Stimulated activated naive CD8-positive, alpha-beta T cell treated with anti-CD3 and anti-CD28 coated beads, Interleukin-15, Interleukin-2, amounts not matched to agents 100 U/mL and 50 U/mL, for 24 hours (primary cell): ENCODE data around the gene DLK1.

Experiments
- ATAC-seq: fragments of 150-1000 bp; cut with Tn5 transposase; one replicate; pipeline ENCODE4 v1.10.0; 2021
- DNase-seq: peaks from one replicate; pipeline ENCODE4 v3.0.0; 2021

Gene DLK1

DNA sequence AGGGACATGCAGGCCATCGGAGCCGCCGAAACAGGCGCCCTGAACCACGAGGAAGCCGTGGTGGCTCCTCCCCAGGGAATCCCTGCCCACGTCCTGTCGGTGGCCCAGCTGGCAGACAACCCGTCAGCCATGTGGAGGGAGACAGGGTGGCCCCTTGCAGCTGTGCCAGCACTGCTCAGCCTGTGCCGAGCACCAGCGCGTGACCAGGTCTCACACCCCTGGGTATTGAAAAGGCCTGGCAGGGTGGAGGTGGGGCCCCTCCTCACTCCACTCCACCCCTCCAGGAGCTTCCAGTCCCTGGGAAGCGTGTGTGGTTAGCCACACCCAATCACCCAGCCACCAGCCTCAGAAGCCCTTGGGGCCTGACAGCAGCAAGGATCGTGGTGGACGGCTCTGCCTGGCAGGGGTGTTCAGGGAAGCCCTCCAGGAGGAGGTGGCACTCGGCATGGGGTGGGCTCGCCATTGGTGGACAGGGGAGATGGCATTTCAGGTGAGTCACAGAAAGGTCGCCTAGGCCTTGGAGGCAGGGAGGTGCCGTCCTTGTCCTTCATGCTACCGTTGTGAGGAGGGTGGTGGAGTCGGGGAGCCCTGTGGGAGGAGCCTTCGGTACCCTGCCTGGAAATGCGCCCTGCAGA lies 12.3 kb upstream of the DLK1 start:
- ATAC-seq (no peak), DNase-seq (no peak)

DNA sequence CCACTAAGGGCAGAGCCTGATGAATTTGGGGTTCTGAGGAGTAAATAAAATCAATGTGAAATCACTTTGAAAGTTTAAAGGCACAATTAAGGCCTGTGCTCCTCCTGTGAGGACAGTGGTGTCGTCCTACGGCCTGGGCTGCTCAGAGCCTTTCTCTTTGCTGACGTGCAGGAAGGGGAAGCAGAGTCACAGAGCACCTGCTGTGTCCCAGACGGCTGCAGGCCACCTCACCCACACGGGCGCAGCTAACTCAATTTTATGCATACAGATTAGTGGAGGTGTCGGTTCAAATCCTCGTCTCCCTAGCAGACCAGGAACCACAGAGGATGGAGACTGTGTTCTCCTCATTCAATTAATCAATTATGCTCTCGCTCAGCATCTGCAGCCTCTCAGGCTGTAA lies 11.4 kb upstream of the DLK1 start:
- no peak for DNase-seq
- ATAC-seq, result no peak

DNA sequence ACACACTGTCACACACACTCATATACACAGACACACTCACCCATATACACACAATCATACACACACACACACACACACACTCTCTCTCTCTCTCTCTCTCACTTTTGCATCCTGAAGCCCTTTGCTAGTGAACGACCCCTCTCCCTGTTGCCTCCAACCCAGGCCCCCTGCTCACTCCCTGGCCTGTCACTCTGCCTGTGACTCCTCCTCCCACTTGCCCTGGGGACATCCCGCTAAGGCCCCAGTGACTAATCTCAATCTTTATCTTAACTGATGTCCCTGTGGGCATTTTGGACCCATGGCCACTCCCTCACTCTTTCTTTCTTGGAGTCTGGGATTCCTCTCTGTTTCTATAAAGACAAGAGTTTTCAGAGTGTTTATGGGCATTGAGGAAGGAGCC lies 10.9 kb upstream of the DLK1 start:
- no peak for DNase-seq
- no peak for ATAC-seq

DNA sequence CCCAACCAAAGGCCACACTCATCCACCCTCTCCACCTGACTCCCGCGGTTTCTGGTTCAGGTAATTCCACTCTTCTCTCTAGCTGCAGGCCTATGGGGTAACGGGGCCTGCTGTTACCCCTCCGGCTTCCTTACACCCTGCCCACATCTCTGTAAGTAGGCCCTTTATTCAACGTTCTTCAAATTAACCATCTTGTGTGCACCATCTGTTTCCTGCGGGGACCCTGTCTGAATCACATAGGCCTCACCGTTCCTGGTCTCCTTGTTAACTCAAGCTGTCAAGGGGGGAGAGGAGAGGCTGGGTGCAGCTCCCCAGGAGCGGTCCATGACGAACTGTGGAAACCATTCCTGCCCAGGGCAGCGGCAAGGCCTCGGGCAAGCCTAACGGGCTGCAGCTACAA lies 9.3 kb upstream of the DLK1 start:
- DNase-seq, result no peak
- no peak for ATAC-seq

DNA sequence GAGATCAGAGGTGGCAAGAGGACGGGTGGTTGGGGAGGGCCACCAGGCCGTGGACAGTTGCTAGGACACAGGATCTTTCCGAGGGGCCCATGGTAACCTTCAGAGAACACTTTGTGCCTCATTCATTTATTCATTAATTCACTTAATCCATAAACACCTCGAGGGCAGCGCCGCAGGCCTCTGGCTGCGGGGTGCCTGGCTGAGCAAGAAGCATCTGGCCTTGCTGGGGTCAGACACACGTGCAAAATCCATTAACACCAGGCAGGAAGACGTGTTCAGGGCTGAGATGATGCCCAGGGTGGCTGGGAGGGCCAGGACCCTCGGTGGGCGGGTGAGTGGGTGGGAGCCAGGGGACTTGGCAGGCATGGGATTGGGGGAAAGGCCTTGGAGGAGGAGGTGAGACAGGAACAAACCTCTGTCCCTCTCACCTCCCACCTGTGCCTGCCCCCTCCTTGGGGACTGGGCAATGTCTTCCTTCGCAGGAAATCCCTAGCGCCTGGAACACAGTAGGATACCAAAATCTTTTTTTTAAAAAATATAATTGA lies 6.6 kb upstream of the DLK1 start:
- DNase-seq, result no peak
- no peak for ATAC-seq

DNA sequence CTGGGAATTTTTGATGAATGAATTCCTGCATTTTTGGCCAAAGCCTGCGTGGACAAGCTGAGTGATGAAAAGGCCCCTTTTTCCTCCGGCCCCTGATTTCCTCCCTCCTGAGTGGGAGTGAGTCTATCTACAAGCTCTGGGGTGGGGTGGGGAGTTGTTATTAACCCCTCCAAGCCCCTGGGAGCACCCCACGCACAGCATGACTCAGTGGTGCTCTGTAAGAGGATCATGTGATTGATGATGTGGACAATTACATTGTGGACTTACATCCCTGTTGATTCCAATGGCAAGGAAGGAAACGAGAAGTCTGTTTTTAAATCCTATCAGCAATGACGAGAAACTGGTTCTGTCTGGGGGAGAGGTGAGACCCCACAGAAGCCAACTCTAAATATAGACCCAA lies 5.1 kb upstream of the DLK1 start:
- no peak for DNase-seq
- ATAC-seq, result no peak

DNA sequence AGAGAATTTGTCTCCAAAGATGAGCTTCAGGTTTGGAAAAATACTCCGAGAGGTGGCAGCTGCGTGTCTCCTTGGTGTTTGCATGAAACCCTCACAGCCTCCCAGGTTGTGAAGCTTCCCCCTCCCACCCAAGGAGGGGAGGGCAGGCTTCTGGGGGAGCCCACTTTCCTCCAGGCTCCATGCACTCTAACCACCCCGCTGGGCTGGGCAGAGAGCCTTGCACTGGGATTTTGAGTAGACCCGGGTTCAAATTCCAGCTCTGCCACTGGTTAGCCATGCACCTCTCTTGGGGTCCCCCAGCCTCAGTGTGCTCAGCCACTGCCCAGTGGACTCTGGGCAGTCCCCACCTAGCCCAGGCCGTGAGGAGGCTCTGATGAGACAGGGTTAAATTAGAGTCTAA lies 4.3 kb upstream of the DLK1 start:
- ATAC-seq, result no peak
- no peak for DNase-seq

DNA sequence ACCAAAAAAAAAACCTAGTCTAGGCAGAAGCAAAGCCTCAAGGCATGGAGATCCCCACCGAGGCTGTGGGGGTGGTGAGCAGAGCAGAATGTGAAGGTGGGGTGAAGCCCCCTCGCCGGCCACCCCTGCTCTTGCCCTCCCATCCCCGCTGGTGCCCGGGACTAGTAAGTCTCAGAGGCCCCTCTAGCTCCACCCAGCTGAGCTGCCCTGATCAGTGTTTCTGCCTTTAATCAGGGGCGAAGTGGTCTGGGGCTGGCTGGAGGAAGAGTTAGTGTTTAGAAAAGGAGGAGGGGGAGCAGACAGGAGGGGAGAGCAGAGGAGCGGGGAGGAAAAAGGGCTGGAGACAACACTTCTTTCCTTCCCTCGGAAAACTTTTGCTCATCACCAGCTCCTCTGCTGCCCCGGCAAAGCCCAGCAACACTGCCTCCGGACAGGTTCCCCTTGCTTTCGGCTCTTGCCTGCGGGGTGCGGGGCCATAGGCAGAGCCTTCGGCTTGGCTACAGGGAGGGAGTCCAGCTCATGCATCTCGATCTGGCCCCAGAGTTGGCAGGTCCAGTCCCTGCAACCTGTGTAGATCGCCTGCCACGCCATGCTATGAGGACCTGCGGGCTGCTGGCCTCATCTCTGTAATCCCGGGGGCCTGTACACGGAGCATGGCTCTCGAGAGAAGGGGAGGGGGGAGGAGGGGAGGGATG lies 3.4 kb upstream of the DLK1 start:
- ATAC-seq (no peak), DNase-seq (no peak)

DNA sequence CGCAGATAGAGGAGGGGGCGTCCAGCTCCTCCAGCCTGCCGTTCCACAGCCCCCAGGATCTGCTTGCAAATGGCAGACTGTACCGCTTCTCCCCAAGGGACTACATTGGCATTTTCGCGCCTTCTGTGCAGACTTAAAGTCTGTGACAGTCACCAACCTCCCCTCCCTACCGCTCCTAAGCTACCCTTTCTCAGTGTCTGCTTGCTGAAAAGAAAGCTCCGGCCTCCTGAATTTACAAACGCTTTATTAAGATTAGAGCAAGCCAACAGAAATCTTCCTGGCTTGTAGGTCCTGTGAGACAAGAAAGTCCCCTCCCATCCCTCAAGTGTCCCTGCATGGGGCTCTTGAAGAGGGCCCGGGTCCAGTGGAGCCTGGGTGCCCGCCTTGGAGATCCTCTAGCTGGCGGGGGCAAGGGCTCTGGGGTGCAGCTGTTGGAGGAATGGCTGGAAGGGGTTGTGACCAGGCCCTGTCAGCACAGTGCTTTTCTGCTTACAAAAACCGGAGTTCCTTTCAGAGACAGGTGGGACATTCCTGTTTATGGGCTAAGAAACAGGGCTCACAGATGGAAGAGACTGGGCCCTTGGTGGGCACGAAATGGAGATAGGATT lies 2.8 kb upstream of the DLK1 start:
- ATAC-seq, result no peak
- DNase-seq, result no peak

DNA sequence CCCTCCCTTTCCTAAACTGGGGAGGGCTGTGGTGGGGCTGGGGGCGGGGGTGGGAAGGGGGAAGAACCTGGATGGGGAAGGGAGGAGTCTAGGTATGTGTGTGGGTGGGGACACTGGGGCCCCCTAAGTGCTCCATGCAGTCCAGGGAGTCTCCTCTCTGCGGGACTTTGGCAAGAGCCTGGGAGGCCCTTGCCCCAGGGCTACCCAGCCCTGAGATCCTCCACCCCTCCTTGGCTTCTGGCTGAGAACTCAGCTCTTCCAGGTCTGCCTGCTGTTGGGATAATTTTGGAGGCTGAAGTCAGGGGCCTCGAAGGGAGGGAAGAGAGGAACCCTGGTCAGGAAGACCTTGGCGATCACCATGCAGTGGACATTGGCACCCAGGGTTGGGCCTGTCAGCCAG lies 2.2 kb upstream of the DLK1 start:
- ATAC-seq (no peak), DNase-seq (no peak)

DNA sequence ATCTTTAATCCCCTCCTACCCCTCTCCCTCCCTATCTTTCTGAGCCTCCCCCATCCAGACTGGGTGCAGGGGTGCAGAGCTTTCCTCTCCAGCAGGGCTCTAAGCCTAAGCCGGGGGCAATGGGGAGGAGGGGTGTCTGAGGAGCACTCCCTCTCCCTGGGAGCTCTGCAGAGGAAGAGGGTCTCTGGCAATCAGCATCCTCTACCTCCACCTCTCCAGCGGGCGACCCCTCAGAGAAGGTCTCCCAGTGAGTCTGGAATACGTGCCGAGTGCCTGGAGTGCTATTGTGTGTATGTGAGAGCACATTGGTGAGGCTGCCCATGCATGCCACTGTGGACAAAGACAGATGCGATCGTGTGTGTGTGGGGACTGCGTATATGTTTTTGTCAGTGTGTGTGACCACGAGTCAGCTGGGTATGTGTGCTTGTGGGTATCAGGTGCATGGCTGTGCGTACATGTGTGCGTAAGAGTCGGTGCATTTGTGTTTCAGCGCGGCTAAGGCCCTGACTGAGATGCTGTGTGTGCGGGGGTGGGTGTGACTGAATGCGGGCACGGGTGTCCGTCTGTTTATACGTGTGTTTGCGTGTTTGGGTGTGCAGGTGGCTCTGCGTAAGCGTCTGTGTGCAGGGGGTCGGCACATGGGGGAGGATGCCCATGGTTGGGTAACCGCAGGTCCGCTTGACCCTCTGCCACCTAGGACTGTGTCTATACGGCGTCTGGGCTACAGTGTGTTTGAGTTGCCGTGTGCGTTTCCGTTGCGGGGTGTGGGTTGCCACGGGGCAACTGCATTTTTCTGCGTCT lies 905 bp upstream of the DLK1 start:
- no peak for ATAC-seq
- no peak for DNase-seq

DNA sequence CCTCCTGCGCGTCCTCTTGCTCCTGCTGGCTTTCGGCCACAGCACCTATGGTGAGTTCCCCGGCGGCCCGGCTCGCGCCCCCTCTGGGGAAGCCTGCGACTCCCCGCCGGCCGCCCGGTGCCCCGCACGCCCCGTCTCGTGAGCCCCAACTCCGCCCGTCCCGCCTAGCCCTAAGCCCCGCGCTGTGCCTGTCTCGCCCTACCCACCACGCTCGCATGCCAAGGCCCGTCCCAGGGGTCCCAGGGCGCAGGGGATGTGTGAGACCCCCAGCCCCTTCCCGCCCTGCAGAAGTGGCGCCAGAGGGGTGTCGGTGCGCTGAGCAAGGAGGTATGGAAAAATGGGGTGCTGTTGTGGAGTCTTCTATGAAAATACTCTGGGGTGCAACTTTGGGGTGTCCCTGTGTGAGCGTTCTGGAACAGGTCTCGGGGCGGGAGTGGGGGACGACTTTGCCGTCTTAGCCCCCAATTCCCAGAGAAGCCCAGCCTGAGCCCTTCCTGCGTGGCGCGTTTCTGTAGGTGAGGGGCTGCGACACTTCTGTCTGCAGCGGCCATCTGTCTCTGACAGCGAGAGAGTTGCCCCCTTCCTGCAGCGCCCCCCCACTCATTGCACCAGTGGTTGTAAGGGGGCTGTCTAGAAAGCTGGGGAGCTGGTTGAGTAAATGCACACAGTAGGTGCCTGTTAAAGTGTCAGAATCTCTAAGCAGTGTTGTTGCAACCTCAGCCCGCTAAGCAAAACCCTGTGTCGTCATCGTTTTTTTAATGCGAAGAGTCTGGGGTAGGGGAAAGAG lies 587 bp downstream of the DLK1 start:
- DNase-seq (no peak), ATAC-seq (no peak)

DNA sequence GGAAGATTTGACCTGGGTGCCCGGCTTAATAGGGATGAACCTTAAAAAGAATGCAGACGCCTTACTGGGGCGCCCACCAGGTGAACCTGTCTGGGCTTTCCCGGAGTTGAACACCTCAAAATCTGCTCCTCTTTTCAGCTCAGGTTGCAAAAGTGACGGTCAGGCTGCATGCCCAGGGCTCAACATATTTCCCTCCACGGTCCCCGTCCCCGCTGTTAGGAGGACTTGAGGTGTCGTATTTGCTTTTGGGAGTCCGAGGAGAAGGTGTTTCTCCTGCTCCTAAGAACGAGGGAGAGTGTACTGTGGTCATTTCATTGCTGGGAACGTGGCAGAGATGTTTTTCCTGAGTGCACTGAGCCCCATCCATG lies 1.2 kb downstream of the DLK1 start:
- ATAC-seq (no peak), DNase-seq (no peak)

DNA sequence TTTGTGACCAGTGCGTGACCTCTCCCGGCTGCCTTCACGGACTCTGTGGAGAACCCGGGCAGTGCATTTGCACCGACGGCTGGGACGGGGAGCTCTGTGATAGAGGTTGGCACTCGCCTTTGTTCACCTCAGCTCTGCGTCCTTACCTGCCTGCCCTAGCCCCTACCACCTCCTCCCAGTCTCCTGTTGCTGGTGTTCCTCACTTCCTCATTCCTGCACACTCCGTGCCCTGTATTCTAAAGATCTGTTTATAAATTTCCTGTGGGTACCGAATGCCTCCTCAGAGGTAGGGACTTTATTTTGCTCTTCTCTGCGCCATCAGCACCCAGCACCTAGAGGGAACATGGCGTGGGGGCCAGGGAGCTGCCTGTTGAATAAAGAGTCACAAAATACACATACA lies 2.3 kb downstream of the DLK1 start:
- no peak for ATAC-seq
- no peak for DNase-seq

DNA sequence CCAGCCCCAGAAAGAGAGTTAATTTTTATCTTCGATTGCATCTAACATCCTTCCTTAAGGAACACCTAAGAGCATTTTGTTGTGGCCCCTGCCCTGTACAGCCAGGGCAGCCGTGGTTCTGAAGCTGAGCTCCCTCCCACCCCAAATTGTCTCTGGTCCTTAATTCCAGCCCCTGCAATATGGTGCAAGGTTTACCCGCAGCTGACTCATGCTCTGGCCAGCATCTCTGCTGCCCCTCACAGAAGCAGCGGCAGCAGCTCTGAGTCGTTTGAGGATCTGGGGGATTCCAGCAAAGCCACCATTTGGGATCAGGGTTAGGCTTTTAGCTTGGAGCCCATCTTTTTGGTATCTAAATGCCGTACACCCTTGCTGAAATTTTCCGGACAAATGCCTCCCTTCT lies 3.3 kb downstream of the DLK1 start:
- DNase-seq (no peak), ATAC-seq (no peak)

DNA sequence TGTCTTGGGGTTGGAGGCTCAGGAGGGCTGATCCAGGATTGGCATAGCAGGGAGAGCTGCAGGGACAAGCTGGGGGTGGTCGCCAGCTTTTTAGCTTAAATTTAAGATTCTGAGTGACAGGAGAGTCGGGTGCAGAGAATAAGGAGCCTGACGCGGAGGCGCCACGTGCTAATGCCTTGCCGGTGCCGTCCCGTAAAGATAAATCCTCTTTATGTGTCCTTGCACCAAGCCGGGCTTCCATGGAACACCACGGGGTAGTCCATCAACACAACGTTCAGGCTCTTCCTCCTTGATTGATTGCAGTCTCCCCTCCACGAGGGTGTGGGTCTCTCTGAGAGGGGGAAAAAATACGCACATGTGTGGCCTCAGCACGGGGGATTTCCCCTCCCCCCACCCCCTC lies 3.9 kb downstream of the DLK1 start:
- ATAC-seq, result no peak
- DNase-seq, result no peak

DNA sequence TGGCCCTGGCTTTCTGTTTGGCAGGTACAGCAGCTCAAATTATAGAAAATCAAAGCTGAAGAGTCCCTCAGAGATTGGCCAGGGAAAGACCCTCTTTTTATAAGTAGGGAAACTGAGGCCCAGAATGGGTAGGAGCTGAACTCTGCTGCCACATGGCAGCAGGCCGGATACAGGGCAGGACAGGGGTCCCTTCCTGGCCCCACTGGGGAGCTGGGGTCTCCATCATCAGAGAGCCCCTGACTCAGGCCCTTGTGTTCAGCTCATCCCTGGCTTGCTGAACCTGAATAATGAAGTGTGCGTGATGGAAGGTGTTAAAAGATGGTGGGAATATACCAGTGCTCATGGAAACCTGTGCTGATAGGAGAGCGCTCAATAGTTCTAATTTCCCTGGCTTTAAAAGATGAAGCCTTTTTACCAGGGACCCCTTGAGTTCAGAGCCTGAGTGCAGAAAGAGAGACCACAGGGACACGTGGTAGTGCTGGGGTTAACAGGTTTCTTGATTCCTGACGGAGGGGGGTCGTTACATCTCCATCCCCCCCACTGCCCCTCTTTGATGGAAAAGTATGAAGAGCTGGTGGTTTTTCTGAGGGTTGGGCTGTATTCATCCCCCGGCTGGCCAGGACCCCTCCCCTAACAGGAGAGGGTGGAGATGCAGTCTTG lies 4.4 kb downstream of the DLK1 start:
- DNase-seq (no peak), ATAC-seq (no peak)

DNA sequence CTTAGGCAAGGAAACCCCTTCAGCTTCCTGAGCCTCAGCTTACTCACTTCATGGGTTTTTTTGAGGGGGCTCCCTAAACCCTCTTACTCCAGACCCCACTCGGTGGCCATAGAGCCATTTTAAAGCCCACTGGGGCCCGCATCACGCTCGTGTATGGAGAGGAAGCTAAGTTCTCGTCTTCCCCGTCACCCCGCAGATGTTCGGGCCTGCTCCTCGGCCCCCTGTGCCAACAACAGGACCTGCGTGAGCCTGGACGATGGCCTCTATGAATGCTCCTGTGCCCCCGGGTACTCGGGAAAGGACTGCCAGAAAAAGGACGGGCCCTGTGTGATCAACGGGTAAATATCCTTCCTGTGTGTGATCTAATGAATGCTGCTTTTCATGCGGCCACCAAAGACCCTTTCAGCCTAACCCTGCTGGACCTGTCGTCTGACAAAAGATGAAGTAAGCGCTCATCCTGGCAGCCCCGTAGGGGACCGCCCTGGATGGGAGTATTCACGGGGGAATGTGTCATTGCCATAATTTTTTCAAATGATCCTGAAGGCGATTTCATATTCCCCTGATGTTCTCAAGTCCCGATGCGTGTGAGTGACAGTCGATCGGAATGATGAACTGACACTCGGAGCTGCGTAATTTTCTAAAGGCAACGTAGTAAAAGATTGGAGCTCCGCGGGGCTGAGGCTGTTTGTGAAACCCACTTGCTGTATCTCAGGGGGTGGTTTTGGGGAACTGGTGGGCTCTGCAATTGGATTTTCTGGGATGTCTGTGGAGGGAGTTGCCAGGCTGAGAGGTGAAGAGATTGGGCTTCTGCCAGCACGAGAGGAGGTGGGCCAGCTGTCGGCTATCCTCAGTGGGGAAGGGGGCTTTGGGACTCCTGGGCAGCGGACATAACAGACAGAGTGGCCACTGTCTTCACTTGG lies 5.4 kb downstream of the DLK1 start:
- ATAC-seq (no peak), DNase-seq (no peak)

DNA sequence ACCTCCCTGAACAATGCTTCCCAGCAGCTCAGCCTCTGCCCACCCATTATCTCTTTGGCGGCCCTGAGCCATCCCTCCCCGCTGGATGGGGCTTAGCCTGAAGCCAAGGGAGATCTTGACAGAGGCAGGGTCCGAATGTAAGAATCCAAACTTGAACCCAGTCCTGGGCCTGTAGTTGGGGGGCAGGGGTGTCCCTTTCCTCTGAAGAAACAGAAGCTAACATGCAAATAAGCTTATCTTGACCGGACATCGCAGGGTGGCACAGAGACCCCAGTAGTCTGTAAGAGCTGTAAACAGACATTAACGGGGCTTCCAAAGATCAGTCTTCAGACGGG lies 6.0 kb downstream of the DLK1 start:
- DNase-seq, result no peak
- no peak for ATAC-seq

DNA sequence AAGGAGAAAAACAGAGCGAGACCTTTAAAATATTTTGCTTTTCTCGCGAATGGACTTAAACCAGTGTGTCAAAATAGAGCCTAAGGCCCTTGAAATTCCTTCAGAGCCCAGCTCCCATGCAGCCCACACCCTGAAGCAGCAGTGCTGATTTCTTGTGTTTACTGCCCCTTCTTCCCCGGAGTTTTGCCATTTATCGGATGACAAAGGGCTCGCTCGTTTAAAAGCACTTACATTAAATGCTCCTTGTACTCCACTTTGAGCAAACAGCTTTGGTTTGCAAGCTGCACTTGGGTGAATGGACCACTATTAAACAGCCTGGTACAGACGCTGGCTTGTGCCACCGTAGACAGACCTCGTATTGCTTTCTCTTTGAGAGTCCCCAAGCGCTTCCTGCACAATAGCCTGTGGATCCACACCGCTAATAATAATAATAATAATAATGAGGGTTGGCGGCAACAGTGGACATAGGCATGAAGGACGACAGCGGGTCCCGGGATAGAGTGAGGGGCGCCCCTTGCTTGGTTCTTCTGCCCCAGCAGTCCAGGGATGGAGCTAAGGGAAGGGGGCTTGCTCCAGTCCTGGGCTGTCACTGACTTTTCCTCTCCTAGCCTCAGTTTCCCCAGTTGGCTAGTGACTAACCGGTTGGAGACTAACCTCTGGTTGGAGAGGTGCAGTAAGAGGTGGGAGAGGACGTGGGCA lies 6.6 kb downstream of the DLK1 start:
- DNase-seq, result no peak
- ATAC-seq, result no peak
